ENCODE measurements around the gene CPT1B. TPM values are rescaled to one million over a fixed set of nuclear protein-coding genes. Genes with fewer than 3 reads are reported as not detected.
"Not testable (repeated sequence)": the region's sequence is repeated elsewhere in the genome, so short reads cannot be mapped to it uniquely, and the experiment has no call there.

The CPT1B gene
- total RNA-seq, 1 experiment from 2014 or later: 9.6 TPM

GRCh38 chr22:50610041-50610451, 31.8 kb upstream of the CPT1B start:
- no peak for DNase-seq (ENCODE audit: extremely low read depth, low read depth)

- no peak for DNase-seq (ENCODE audit: extremely low read depth, low read depth)
Measured at GRCh38 chr22:50609599-50609998, 31.4 kb upstream of the CPT1B start.

DNA sequence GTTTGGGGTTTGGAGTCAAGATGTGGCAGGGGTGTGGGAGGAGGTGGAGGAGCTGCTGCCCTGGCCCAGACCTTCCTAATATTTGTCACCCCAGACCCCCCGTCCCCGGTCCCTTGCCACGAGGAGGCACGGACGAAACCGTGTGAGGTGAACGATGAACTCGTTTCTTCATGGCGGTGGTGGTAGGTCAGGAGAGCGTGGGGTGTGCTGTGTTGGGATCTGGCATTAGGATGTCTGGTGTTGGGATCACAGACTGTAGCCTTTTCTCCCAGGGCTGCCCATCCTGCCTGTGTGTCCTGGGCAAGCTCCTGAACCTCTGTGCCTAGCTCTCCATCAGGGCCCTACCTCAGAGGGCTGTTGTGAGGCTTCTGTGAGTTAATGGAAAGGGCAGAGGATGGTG, 30.8 kb upstream of the CPT1B start:
- DNase-seq (ENCODE audit: extremely low read depth, low read depth): no peak

- DNase-seq (ENCODE audit: extremely low read depth, low read depth): not testable (repeated sequence)
Measured at GRCh38 chr22:50608058-50608840, 30.0 kb upstream of the CPT1B start.

- DNase-seq (ENCODE audit: extremely low read depth, low read depth): no peak
Measured at GRCh38 chr22:50607659-50608020, 29.4 kb upstream of the CPT1B start.

GRCh38 chr22:50606946-50607658, 28.9 kb upstream of the CPT1B start:
- DNase-seq (ENCODE audit: extremely low read depth, low read depth): no peak

DNA sequence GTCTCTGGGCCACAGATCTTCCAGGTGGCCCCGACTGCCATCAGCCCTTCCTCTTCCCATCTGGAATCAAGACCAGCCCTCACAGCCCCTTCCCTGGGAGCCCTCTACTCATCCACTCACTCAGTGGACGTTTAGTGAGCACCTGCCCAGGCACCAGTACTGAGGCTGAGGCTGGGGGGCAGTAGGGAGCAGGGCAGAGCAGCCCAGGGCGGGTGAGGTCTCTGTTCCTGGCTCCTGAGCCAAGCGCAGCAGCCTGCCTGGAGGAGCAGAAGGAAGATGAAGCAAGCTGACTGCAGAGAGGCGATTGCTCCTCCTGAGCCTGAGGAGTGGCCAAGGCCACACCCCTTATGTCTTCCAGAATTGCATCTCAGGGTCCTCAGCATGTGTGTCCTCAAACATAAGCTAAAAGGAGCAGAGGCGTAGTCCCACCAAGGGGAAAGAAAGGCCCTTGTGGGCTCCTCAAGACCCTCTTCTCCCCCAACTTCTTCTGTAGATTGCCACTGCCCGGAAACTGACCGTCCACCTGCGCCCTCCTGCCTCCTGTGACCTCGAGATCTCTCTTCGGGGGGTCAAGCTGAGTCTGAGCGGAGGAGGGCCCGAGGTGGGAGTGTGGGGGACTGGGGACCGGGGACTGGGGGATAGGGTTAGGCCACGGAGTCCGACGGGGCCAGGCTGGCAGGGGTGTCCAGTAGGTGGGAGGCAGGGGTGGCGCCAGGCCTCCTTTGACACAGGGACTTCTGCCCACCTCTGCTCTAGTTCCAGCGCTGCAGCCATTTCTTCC, 28.1 kb upstream of the CPT1B start:
- DNase-seq (ENCODE audit: extremely low read depth, low read depth): no peak

DNA sequence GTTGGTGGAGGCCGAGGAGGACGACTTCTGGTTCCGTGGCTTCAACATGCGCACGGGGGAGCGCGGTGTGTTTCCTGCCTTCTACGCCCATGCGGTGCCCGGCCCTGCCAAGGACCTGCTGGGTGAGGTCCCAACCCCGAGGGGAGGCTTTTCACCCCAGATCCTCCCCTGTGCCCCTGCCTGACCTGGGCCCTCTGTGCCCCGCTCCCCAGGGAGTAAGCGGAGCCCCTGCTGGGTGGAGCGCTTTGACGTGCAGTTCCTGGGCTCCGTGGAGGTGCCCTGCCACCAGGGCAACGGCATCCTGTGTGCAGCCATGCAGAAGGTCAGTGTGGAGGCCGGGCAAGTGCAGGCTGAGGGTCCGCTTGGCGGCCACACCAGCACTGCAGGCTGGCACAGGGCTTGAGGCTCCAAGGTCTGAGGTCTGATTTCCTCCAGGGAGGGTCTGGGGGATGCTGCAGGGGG, 27.4 kb upstream of the CPT1B start:
- no peak for DNase-seq (ENCODE audit: extremely low read depth, low read depth)

DNA sequence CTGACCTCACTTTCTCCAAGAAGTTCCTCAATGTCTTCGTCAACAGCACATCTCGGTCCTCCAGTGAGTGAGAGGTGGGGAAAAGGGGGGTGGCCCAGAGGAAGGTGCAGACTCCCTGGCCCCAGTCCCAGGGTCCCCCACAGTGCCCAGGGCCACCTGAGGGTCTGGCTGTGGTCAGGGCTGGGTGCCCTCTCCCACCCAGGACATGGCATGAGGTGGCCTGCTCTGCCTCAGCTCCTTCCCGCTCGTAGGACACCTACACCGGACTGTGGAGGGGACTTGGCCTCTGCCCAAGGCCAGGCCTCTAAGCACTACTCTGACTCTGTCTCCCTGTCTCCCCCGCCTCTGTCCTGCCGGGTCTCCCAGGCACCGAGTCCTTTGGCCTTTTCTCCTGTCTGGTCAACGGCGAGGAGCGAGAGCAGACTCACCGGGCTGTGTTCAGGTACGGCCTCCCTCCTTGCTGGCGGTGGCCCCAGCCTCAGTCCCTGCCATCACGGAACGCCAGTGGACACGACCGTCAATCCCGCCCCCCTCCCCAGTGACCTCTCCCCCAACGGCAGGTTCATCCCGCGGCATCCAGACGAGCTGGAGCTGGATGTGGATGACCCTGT, 26.9 kb upstream of the CPT1B start:
- no peak for DNase-seq (ENCODE audit: extremely low read depth, low read depth)

GRCh38 chr22:50604256-50605001, 26.2 kb upstream of the CPT1B start:
- no peak for DNase-seq (ENCODE audit: extremely low read depth, low read depth)

DNA sequence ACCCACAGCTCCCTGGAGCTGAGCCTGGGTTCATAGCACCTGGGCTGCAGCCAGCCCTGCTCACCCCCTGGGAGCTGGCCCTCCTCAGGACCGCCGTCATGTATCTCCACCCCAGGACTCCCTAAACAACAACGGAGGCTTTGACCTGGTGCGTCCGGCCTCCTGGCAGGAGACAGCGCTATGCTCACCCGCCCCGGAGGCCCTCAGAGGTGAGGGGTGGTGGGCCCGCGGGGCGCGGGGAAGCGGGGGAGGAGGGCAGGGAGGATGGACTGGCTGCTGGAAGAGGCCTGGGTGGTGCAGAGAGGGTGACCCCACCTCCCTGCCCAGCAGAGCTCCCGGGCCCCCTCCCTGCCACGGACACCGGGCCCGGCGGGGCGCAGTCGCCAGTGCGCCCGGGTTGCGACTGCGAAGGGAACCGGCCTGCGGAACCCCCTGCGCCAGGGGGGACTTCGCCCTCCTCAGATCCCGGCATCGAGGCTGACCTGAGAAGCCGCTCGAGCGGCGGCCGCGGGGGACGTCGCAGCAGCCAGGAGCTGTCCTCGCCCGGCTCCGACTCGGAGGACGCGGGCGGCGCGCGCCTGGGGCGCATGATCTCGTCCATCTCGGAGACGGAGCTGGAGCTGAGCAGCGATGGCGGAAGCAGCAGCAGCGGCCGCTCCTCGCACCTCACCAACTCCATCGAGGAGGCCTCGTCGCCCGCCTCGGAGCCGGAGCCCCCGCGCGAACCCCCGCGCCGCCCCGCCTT, 25.5 kb upstream of the CPT1B start:
- DNase-seq (ENCODE audit: extremely low read depth, low read depth): no peak

GRCh38 chr22:50602338-50602700, 24.1 kb upstream of the CPT1B start:
- DNase-seq (ENCODE audit: extremely low read depth, low read depth): no peak

DNA sequence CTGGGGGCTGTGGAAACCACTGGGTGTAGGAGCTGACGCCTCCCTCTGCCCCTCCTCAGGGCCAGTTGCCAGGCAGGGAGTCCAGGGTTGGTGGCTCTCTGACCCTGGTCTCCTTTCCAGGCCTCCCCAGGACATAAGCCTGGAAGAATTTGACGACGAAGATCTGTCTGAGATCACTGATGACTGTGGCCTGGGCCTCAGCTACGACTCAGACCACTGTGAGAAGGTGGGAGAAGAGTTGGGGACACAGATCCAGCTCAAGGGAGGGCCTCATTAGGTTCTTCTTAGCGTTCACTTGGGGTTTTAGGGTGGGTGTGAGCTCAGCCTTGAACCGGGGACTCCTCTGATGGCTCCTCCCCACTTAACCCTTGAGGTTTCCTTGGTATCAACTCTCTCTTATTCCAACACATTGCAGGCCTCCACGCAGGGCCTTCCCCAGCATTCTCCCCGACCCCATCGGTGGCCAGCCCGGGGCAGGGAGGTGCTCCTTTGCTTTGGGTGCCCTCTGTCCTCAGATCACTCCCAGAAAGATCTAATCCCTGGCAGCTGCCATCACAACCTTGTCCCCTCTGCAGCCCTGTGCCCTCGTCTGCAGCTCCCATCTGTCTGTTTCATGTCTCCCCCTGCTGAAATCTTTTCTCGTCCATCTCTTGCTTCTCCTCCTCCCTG, 23.6 kb upstream of the CPT1B start:
- no peak for DNase-seq (ENCODE audit: extremely low read depth, low read depth)

DNA sequence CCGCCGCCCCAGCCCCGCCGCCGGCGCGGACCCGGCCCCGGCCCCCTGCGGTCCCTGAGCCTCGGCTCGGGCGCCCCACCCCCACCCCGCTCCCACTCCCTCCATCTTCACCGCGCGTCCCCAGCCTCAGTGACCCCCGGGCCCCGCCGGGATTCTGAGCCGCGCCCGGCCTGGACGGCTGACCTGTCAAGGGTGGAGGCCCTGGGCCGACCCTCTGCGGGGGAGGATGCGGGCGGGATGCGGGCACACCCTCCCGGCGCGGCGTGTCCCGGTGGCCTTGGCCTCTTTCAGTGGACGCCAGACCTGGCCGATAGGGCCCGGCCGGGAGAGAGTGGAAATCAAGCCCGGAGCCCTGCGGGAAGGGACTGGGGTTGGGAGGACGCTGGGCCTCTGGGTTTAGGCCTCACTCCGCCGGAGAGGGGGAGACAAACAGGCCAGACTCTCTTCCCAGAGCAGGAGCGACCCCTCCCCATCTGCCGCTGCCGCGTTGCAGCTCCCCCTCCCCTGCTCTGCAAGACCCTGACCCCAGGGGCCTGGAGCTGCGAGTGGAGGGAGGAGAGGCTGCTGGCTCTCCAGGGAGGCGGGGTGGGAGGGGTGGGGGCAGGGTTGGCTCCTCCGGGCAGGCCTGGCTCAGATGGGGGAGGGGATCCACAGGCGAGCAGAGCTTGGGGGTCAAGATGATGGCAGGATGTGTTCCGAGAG, 22.9 kb upstream of the CPT1B start:
- no peak for DNase-seq (ENCODE audit: extremely low read depth, low read depth)

GRCh38 chr22:50600538-50600937, 22.3 kb upstream of the CPT1B start, which contains the start of gene MAPK8IP2:
Gene MAPK8IP2 (plus strand): TSS chr22:50600793. CDS start chr22:50600819, 26 bp downstream.
- no peak for DNase-seq (ENCODE audit: extremely low read depth, low read depth)

DNA sequence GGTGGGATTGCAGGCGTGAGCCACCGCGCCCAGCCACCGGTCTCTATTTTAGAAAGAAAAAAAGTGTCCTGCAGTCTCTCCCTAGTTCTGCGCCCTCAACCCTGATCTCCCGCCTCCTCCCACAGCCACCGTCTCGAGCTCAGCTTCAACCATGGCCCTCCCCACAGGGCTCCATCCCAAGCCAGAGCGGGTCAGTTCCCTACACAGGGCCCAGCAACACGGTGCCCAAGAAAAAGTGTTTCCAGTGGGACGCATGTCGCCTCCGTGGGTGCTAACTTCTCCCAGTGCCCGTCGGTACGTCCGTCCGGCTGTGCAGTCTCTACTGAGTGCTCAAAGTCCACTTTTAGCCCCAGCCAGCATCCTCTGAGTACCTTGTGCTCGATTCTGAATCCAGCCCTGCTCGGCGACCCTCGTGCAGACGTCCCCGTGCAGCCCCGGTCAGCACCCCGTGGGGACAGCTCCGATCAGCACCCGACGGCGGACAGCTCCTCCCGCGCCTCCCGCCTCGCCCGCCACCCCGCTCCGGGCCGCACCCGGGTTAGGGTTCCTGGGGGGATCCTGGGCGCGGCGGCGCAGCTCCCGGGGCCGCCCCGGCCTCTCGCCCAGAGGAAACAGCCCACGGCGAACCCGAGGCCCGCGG, 21.7 kb upstream of the CPT1B start:
- DNase-seq (ENCODE audit: extremely low read depth, low read depth): no peak

DNA sequence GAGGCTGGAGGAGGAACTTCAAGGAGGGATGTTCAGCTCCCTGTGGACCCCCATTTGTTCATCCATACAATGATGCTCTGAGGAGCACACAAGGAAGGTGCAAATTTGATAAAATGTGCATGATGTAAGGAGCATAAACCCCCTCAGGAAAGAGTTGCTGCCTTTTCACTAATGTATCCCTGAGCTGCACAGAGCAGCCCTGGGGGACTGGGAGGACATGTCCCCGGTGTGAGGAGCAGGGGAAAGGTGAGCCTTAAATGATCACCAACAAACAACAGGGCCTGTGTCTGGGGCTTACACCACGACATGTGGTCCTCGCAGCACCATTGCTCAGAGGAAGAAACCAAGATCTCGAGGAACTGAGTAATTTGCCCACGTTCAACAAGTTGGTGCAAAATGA, 18.9 kb upstream of the CPT1B start:
- DNase-seq (ENCODE audit: extremely low read depth, low read depth): no peak

- DNase-seq (ENCODE audit: extremely low read depth, low read depth): no peak
Measured at GRCh38 chr22:50595189-50595588, 17.0 kb upstream of the CPT1B start.

Measured in NCI-H460 (cell line).